G401 (cell line): ENCODE results near the gene ERBB2. TPM values are rescaled to one million over a fixed set of nuclear protein-coding genes. Genes with fewer than 3 reads are reported as not detected.

ENCODE experiments used
- DNase-seq: peaks from one replicate; pipeline ENCODE4 v3.0.0-alpha.2; 2015; ENCODE audit warnings: low spot score
- in situ Hi-C: cut with HindIII; loops from 2 replicates; pipeline ENCODE4 v1.10.0; 2016; ENCODE audit warnings: low sequenced_read_pairs, mixed read lengths
- total RNA-seq: library from RNA; depleted of rRNA; stranded (reverse); fragments of >200 nt; shearing (Covaris generic); gene quantifications from 2 replicates; pipeline ENCODE4 v1.2.3, GENCODE V29; 2014

Gene ERBB2
- total RNA-seq, 1 experiment from 2014 or later: 44.7 TPM

DNA sequence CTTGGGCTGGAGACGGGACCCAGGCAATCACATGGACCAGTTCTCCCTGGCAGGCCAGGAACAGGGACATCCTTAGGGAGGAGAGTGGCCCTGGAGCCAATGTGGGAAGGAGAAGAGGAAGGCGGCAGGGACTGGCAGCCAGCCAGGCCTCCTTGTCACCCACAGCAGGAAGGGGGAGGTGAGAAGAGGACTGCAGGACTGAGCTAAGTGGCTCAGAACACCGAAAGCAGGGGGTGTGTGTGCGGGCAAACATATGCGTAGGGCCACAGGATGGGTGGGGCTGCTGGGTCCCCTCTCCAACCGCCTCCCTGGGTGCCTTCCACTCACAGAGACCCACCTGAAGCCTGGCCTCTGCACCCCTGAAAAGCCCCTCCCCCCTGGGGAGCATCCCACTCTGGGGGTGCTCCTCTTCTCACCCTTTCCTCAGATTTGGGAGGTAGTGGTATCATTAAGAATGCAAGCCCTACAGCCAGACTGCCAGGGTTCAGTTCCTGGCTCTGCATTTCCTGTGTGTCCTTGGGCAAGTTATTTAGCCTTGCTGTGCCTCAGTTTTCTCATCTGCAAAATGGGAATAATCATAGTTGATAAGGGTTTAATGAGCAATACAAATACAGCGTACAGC, 23.6 kb upstream of the ERBB2 start:
- in situ Hi-C loops: loop anchor here (25.0 kb wide), 1 partner anchor 311 kb away; the partner anchor contains the start of gene PSMD3
- DNase-seq: no peak

DNA sequence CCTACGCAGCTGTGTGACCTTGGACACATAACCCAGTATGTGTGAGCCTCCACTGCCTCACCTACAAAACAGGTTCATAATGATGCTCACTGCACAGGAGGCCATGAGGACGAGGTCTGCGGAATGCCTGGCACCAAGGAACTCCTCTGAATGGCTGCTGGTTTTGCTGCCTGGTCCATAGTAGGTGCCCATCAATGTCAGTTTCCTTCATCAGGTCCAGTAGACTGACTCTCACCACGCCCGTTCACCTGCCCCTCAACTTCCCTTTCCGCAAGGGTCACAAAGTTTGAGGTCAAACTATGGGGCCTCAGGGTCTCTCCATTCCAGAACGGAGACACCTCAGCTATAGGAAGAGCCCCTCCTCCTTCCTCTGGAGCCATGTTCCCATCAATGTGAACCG, 22.8 kb upstream of the ERBB2 start:
- no peak for DNase-seq
- in situ Hi-C loops: loop anchor here (25.0 kb wide), 1 partner anchor 310 kb away; the partner anchor contains the start of gene PSMD3

DNA sequence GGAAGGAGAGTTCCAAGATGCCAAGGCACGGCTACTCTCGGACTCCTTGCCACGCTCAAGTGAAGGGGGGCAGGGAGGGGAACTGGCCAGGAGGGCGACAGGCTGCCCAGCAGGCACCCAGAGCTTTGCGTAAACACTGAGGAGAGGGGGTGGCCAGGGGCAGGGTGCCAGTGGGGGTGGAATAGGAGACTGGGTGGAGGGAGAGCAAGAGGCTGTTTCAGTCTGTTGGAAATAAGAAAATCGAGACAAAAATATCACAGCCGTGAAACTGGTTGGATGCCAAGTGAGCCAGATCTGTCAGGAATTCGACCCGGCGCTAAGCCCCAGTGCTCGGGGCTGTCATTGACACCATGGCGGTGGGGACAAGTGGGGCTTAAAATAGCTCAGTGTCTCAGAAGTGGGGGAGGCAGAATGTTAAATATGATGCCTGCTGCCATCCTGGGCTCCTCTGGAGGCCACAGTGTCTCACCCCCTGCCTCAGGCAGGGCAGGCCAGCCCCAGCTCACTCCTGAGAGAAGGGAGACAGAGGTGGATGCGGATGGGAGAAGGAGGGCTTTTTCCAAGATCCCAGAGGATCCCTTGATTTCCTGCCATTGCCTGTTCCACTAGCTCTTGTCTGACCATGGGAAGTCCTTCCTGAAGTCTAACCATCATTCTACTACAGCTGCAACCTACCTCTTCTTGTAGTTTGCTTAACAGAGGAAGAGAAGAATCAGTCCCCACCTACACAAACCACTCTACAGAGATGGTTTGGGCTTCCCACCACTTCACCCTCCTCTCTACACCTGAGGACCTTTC, 22.1 kb upstream of the ERBB2 start:
- in situ Hi-C loops: loop anchor here (25.0 kb wide), 1 partner anchor 310 kb away; the partner anchor contains the start of gene PSMD3

DNA sequence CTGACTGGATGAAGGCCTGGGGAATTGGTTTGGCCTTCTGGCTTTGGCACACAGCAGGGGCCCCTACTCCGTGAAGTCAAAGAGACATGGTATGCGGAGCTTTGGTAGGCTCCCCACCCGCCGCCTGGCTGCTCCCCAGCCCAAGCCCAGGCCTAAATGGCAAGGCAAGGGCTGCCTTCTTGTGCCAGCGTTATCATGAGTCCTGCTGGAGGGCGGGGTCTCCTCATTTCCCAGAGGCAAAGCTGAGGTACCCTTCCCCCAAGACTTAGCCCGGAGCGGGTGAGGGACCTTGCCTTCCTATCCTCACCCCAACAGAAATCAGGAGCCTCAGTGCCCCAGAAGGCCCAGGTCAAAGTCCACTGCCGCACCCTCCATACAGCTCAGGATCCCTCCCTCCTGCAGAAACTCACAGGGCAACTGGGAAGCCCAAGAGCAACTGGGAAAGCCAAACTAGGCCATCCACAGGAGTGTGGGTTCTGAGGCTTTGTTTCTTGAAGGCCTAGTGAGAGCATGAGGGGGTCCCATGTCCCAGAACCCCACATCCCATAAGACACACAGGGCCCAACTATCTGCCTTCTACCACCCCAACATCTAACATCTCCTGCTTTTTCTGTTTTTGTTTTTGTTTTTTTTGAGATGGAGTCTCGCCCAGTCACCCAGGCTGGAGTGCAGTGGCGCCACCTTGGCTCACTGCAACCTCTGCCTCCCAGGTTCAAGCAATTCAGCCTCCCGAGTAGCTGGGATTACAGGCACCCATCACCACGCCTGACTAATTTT, 21.3 kb upstream of the ERBB2 start:
- in situ Hi-C loops: loop anchor here (25.0 kb wide), 1 partner anchor 309 kb away; the partner anchor contains the start of gene PSMD3
- DNase-seq: no peak

More for the DNA sequence above, 22.1 kb upstream of the ERBB2 start:
- peak; percentile 26 for DNase-seq

DNA sequence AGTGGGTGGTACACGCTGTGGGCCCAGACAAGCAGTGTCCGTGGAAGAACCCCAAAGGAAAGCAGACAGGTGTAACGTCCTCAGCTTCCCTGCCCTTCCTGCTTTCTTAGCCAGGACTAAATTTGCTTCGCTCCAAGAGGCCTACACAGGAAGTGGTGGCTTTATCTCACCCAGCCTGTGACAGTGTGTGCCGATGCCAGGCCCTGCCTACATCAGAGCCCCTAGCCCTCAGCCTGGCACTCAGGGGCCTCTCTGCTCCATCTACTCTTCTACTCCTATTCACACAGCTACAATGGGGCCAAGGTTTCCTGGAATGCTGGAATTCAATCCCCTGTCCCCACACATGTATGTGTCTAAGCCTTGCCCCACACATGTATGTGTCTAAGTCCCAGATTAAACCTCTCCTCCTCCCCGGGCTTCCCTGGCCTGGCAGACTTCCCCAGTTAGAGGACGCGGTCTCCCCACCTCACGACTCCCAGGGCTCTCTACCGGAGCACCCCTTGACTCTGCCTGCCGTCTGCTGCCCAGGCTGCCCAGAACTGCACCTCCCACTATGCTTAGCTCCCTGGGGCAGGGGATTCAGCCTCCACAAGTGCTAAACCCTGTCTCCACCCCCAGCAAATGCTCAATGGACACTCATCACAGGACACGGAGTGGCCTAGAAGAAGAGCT, 20.2 kb upstream of the ERBB2 start:
- in situ Hi-C loops: loop anchor here (25.0 kb wide), 1 partner anchor 308 kb away; the partner anchor contains the start of gene PSMD3
- no peak for DNase-seq

DNA sequence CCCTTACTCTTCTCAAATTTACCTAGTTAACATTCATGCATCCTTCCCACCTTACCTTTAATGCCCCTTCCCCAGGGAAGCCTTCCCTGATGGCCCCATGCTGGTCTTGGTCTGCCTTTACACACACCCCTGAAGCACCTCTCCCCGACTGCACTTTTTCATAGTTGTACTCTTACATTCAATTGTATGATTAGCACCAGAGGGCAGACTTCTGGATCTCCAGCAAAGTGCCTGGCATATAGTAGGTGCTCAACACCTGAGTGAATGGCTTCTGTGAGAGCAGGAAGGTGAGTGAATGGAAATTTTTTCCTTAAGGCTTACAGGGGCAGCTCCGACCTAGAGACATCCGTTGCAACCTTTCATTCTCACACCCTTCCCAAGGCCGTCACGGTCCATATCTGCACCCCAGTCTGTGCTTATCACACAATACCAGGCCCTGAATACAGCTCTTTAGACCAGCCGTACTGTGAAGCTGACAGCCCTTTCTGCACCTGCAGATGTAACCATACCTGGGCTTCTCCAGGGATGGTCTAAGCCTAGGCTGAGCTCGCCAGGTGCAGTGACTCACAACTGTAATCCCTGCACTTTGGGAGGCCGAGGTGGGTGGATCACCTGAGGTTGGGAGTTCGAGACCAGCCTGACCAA, 16.4 kb upstream of the ERBB2 start:
- no peak for DNase-seq
- in situ Hi-C loops: loop anchor here (25.0 kb wide), 1 partner anchor 304 kb away; the partner anchor contains the start of gene PSMD3

DNA sequence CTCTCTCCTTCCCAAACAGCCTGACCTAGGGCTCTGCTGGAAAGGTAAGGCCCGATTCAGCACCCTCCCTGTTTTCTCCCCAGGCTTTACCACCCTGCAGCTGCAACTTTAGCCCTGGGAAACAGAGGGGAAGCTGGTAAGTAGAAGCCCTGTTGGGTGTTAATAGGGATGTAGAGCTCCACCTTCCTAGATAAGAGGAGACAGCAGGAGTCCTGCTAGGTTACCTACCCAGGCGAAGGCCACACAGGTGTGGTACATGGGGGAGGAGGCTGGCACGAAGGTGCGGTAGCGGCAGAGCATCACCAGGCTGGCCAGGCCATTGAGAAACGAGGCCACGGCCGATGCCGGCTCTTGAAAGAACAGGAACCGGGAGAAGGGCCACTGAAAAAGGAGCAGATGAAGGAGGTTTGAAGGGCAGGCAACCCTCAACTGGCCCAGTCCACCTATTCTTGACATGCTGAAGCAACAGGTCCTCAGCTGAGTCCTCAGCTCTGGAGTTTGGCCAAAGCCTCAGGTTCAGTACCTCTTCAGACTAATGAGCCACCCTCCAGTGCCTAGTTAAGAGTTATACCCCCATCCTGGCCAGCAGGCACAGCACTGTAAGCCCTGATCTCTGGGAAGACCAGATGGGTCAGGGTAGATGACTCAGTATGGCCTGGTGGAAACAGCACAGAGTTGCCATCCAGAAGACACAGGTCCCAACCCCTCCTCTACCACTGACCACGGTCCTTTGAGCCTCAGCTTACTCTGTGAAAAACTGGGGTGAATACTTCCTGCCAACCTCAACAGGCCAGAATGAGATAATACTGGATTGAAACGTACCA, 15.3 kb upstream of the ERBB2 start:
- DNase-seq: no peak
- in situ Hi-C loops: loop anchor here (25.0 kb wide), 1 partner anchor 303 kb away; the partner anchor contains the start of gene PSMD3

DNA sequence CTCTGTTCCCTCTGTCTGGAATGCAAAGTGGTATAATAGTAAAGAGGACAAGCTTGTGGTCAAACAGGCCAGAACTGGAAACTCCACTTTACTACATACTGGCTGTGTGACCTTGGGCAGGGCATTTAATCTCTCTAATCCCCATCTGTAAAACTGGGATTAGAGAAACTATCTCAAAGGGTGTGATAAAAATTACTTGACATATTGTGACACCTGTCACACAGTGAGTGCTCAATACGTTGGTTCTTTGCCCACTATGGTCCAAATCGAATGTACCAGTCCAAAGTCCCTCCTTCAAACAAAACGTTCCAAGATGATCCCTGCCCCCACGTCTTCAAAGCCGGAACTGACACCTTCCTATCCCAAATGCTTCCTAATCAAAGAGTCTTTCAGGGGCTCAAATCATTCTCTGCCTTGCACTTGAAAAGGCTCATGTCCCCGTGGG, 12.7 kb upstream of the ERBB2 start:
- in situ Hi-C loops: loop anchor here (25.0 kb wide), 1 partner anchor 300 kb away; the partner anchor contains the start of gene PSMD3
- no peak for DNase-seq

DNA sequence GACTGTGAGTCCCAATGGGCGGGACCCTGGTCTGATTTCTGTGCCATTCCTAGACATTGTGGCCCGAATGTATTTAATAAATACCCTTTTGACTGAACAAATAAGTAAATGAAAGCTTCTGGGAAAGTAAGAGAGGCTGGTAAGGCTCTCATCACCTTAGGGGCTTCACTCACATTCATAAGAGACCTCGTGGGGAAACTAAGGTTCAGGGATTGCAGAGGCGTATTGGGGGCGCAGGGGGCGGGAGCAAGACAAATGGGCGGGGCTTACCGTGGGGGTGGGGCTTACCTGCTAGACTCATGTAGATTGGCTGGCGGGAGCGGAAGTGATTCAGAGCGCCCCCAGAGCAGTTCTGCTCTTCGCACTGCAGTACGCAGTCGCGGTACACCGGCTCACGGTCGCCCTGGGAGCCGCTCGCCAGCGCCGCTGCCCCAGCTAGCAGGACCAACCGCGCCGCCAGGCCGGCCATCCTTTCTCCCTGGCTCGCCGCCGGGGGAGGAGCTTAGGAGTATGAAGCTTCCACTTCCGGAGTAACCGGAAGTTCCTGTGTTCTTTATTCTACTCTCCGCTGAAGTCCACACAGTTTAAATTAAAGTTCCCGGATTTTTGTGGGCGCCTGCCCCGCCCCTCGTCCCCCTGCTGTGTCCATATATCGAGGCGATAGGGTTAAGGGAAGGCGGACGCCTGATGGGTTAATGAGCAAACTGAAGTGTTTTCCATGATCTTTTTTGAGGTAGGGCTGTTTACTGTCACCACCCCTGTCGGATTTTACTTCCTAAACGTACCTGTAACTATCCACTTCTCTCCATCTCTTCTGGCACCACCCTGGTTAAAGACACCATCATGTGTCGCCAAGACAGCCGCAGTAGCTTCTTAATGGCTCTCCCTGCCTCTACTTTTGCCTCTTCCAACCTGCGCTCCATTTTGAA, 12.1 kb upstream of the ERBB2 start, which contains the start of gene PGAP3:
PGAP3 (minus strand) TSS at position 512 of the 929 bp plus-strand sequence; CDS start at position 469, 43 bp downstream.
- in situ Hi-C loops: loop anchor here (25.0 kb wide), 1 partner anchor 299 kb away; the partner anchor contains the start of gene PSMD3

DNA sequence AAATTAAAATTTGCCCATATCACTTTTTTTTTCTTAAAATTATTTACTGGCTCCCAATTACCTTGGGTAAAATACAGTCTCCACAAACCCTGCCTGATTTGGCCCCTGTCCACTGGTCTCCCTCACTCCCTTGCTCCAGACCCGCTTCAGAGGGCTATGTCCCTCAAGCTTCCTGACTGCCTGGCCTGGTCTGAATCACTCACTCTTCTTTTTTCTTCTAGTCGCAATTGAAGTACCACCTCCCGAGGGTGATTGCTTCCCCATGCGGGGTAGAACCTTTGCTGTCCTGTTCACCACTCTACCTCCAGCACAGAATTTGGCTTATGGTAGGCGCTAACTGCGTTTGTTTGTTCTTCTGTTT, 11.4 kb upstream of the ERBB2 start:
- peak; percentile 26 for DNase-seq
- in situ Hi-C loops: loop anchor here (25.0 kb wide), 1 partner anchor 299 kb away; the partner anchor contains the start of gene PSMD3

More for the DNA sequence above, 12.1 kb upstream of the ERBB2 start, which contains the start of gene PGAP3:
- DNase-seq: peak; percentile 95

DNA sequence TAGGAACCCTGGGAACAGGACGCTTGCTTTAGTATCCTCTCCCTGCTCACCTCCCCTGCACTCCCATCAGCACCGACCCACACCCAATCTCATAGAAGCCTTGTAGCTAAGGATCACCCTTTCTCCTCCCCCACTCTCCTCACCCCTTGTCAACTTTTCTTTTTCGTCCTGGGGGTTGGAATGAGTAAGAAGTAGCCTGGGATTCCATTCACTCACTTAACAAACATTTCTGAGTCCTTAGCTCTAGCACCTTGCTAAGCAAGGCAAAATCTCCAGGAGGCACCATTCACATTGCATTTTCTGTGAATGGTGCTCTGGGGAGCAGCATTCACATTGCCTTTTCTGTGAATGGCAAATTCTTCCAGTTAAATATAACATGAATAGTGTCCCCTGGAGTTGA, 10.9 kb upstream of the ERBB2 start:
- DNase-seq: no peak
- in situ Hi-C loops: loop anchor here (25.0 kb wide), 1 partner anchor 298 kb away; the partner anchor contains the start of gene PSMD3

DNA sequence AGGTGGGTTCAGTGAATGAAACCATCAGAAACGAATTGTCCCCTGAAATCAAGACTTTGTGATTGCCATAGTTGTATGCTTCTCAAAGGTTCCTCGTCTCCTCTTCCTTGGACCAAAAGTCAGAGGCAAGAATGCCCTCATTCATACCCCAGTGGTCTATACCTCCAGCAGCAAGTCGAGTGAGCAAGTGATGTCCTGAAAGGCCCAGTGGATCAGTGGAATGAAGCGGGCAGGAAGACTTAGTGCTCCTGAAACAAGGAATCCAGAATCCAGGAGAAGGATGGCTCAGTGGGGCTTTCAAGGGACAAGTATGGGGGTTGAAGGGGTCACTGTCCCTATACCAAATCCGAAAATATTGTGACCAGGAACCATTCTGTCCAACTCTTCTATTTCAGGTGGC, 5.3 kb upstream of the ERBB2 start:
- in situ Hi-C loops: loop anchor here (25.0 kb wide), 1 partner anchor 293 kb away; the partner anchor contains the start of gene PSMD3
- no peak for DNase-seq

DNA sequence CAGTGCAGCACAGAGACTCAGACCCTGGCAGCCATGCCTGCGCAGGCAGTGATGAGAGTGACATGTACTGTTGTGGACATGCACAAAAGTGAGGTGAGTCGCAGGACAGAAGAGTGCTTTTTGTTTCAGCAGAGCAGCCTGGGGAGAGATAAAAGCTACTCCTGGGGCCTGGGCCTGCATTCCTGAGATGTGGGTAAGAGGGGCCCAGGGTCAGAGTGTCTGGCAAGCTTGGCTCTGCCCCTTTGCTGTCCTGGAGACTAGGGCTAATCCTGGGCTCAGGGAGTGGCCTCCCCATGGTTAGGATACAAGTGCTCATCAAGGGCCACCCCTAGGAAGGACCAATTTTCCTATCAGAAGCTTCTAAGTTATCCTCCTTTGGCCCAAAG, 4.8 kb upstream of the ERBB2 start:
- no peak for DNase-seq
- in situ Hi-C loops: loop anchor here (25.0 kb wide), 1 partner anchor 292 kb away; the partner anchor contains the start of gene PSMD3

DNA sequence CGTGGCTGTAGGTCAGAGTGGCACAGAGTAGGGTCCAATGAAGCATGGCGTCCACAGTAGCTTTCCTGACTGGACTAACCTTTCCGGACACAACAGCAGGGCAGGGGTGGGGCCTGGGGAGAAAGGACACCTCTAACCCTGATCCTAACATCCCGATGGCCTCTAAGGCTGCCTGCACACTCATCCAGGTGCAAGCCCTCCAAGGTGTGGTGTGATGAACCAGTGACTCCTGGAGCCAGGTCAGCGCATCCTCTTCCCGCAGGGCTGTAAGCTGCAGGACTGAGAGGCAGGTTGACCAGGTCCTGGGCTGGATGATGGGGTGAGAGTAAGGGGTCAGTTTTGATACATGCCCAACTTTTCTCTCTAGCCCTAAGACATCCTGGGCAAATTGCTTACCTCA, 3.1 kb upstream of the ERBB2 start:
- in situ Hi-C loops: loop anchor here (25.0 kb wide), 1 partner anchor 291 kb away; the partner anchor contains the start of gene PSMD3
- no peak for DNase-seq

DNA sequence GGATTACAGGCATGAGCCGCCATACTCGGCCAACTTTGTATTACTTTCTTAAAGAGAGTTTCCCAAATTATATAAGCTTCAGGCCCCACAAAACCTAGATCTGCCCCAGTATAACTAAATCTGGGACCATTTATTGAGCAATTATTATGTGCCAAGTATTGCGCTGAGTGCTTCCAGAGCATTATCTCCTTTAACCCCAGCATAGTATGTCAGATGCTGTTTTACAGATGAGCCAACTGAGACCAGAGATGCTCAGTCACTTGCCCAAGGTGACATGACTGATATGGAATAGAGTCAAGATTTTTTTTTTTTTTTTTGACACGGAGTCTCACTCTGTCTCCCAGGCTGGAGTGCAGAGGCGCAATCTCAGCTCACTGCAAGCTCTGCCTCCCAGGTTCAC, 1.9 kb upstream of the ERBB2 start:
- in situ Hi-C loops: loop anchor here (25.0 kb wide), 1 partner anchor 289 kb away; the partner anchor contains the start of gene PSMD3
- DNase-seq: no peak
